Measurements from ENCODE around the gene DOK1.

Gene DOK1

DNA sequence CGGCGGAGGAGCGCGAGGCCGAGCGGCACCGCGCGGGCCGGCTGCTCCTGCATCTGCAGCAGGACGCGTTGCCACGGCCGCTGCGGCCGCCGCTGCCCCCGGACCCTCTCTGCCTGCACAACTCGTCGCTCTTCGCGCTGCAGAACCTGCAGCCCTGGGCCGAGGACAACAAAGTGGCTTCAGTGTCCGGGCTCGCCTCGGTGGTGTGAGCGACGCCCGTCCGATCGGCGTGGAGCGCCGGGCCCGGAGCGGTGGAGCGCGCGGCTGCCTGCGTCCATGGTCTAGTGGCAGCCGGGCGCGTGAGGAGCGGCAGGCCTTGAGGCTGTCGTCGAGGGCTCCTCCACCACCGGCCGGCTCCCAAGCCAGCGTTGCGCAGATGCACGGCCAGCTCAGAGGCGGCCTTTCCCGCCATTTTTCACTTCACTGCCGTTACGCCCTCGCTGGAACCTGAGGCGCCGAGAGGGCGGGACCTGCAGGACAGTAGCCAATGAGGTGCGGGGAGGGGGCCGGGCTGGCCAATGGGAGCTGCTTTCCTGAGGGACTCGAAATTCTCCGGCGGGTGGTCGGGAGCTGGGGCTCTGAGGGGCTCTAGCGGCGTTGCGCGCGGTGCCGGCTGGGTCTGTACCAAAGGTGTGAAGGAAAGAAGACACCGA is 38.4 kb upstream of the DOK1 start:
- no peak for TF ChIP-seq CTCF (IDR thresholded peaks at IDR 0.05; ENCODE audit: borderline replicate concordance, insufficient read depth, low read depth, low read length)

DNA sequence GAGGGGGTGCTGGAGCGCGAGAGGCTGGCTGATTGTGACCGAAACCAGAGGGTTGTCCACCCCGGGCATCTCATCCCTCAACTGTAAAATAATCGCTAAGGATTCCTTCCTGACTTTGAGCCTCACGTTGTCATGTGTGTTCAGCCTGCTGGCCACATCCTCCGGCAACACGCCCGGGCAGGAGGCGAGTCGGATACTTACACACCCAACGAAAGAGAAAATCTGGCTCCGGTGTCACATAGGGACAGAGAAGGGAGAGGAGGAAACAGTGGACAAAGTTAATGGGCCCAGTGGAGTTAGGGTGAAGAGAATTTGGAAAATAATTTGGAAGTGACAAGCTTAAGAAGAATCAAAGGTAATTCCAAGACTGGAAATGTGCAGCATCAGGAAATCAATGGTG is 37.9 kb upstream of the DOK1 start:
- TF ChIP-seq CTCF (IDR thresholded peaks at IDR 0.05; ENCODE audit: borderline replicate concordance, insufficient read depth, low read depth, low read length) = no peak
- H3K4me3 ChIP-seq (ENCODE audit: low read depth, low read length) = no peak overlapping the region

More for the DNA sequence above, 38.4 kb upstream of the DOK1 start:
- H3K4me3 ChIP-seq (ENCODE audit: low read depth, low read length) = peak overlapping the region; percentile 26

GRCh38 chr2:74522516-74522915 is 32.0 kb upstream of the DOK1 start:
- H3K4me3 ChIP-seq (ENCODE audit: low read depth, low read length) = no peak overlapping the region
- no peak for TF ChIP-seq CTCF (IDR thresholded peaks at IDR 0.05; ENCODE audit: borderline replicate concordance, insufficient read depth, low read depth, low read length)

DNA sequence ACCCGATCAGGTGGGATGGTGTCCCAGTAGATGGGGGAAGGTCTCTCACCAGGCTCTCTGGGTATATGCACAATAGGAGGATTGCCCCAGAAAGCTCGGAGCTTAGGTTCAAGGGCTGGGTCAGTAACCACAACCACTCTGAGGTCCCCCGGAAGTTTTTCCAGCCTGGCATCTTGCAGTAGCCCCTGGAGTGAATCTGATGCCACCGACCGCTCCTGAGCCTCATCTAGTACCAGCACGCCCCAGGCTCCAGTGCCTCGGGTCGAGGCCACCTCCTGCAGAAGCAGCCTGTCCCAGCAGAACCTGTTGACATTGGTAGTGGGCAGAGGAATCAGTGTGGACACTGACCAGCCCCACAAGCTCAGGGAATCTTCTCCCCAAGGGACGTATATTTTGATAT is 30.5 kb upstream of the DOK1 start:
- TF ChIP-seq CTCF (IDR thresholded peaks at IDR 0.05; ENCODE audit: borderline replicate concordance, insufficient read depth, low read depth, low read length) = no peak
- no peak overlapping the region for H3K4me3 ChIP-seq (ENCODE audit: low read depth, low read length)

DNA sequence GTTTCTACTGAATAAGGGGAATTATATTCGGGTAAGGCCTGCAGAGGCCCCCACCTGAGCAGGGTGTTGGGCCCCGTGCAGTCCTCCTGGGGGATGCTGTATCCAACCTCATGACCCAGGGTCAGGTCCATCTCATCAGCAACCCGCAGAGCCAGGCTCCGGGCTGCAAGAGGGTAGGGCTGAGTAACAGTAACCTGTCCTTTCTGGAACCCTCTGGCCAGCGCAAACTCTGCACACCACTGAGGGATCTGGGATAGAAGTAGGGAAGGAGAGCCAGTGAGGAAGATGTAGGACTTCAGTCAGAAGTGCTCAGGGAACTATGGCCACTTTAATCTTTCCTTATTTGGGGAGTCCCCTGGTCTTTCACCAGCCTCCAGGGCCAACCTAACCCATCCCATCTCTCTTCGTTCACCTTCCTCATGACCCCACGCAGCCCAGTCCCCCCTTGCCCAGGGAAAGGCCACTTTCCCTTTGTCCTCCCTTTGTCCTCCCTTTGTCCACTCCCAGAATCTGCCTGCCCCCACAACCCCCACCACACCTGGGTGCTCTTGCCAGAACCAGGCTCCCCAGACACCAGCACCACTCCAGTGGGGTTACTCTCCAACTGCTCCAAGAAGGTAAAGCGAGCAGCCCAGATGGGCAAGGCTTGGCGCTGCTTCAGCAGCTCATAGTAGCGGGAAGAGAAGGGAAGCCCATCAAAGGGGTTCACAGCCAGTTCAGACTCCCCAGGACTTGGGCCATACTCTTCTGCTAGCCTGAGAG is 29.4 kb upstream of the DOK1 start:
- H3K4me3 ChIP-seq (ENCODE audit: low read depth, low read length) = no peak overlapping the region
- no peak for TF ChIP-seq CTCF (IDR thresholded peaks at IDR 0.05; ENCODE audit: borderline replicate concordance, insufficient read depth, low read depth, low read length)

- H3K4me3 ChIP-seq (ENCODE audit: low read depth, low read length) = no peak within 1 kb of the TSS
- TF ChIP-seq CTCF (IDR thresholded peaks at IDR 0.05; ENCODE audit: borderline replicate concordance, insufficient read depth, low read depth, low read length) = no peak
Measured at GRCh38 chr2:74525717-74526648, 28.5 kb upstream of the DOK1 start, which contains the start of gene DQX1. Gene DQX1, minus strand, starts transcription at chr2:74526231. Its CDS starts 502 bp downstream, at chr2:74525729.
